Astrocyte of the cerebellum (primary cell): ENCODE measurements around the gene MYOF.

Experiments used
- DNase-seq: peaks from one replicate; pipeline ENCODE4 v3.0.0-alpha.2; 2011; ENCODE audit warnings: low read depth
- H3K4me3 ChIP-seq: 2 replicates; pipeline ENCODE4 v1.5.1; 2011; ENCODE audit warnings: mild to moderate bottlenecking, low read depth, low read length, moderate library complexity
- in situ Hi-C: cut with HindIII; loops from 2 replicates; pipeline ENCODE4 v1.10.0; 2017; ENCODE audit warnings: low sequenced_read_pairs
- TF ChIP-seq, protein P1 (sequence below): IDR thresholded peaks from 2 replicates; pipeline ENCODE4 v1.5.1; 2012; ENCODE audit warnings: low read length, low read depth, moderate library complexity, mild to moderate bottlenecking; ENCODE audit errors: missing control alignments

Gene MYOF

GRCh38 chr10:93513091-93513490, 31.0 kb upstream of the MYOF start:
- no peak for DNase-seq
- no peak overlapping the region for H3K4me3 ChIP-seq
- in situ Hi-C loops: loop anchor here (25.0 kb wide), 2 partner anchors 401 to 626 kb away; no protein-coding TSS in a partner anchor
- TF ChIP-seq, protein P1, sequence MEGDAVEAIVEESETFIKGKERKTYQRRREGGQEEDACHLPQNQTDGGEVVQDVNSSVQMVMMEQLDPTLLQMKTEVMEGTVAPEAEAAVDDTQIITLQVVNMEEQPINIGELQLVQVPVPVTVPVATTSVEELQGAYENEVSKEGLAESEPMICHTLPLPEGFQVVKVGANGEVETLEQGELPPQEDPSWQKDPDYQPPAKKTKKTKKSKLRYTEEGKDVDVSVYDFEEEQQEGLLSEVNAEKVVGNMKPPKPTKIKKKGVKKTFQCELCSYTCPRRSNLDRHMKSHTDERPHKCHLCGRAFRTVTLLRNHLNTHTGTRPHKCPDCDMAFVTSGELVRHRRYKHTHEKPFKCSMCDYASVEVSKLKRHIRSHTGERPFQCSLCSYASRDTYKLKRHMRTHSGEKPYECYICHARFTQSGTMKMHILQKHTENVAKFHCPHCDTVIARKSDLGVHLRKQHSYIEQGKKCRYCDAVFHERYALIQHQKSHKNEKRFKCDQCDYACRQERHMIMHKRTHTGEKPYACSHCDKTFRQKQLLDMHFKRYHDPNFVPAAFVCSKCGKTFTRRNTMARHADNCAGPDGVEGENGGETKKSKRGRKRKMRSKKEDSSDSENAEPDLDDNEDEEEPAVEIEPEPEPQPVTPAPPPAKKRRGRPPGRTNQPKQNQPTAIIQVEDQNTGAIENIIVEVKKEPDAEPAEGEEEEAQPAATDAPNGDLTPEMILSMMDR: no peak

DNA sequence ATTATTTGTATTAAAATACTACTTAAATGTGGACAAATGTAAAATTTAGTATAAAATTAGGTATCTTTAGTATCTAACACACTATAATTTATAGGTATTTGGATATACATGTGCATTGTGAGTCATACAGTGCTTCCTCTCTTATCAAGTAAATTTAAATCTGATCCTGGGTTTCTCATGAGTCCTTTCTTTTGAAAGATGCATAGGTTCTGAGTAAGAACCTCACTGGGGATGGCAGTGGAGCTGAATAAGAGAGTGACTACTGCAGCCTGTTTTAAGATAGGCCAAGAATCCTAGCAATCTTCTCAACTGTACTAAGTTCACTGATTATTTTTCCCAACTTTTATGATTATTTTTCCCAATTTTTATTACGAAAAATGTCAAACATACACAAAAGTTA, 30.4 kb upstream of the MYOF start:
- H3K4me3 ChIP-seq: no peak overlapping the region
- in situ Hi-C loops: loop anchor here (25.0 kb wide), 2 partner anchors 400 to 625 kb away; no protein-coding TSS in a partner anchor
- TF ChIP-seq, protein P1: no peak
- no peak for DNase-seq

- TF ChIP-seq, protein P1: no peak
- in situ Hi-C loops: loop anchor here (25.0 kb wide), 2 partner anchors 398 to 623 kb away; no protein-coding TSS in a partner anchor
These were observed 27.7 kb upstream of the MYOF start for GRCh38 chr10:93509816-93510215.

GRCh38 chr10:93505075-93505474, 22.9 kb upstream of the MYOF start:
- no peak for DNase-seq
- TF ChIP-seq, protein P1: no peak
- H3K4me3 ChIP-seq: no peak overlapping the region
- in situ Hi-C loops: loop anchor here (25.0 kb wide), 2 partner anchors 393 to 618 kb away; no protein-coding TSS in a partner anchor

More at GRCh38 chr10:93509816-93510215, 27.7 kb upstream of the MYOF start:
- no peak overlapping the region for H3K4me3 ChIP-seq
- no peak for DNase-seq

DNA sequence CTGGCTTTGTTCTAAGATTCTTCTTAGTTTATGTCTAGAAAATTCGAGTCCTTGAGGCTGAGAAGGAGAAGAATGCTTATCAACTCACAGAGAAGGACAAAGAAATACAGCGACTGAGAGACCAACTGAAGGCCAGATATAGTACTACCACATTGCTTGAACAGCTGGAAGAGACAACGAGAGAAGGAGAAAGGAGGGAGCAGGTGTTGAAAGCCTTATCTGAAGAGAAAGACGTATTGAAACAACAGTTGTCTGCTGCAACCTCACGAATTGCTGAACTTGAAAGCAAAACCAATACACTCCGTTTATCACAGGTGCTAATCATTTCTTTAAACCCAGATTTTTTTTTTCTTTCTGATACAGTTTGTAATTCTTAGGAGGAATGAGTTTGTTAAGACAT, 20.9 kb upstream of the MYOF start:
- H3K4me3 ChIP-seq: no peak overlapping the region
- in situ Hi-C loops: loop anchor here (25.0 kb wide), 2 partner anchors 391 to 616 kb away; no protein-coding TSS in a partner anchor

DNA sequence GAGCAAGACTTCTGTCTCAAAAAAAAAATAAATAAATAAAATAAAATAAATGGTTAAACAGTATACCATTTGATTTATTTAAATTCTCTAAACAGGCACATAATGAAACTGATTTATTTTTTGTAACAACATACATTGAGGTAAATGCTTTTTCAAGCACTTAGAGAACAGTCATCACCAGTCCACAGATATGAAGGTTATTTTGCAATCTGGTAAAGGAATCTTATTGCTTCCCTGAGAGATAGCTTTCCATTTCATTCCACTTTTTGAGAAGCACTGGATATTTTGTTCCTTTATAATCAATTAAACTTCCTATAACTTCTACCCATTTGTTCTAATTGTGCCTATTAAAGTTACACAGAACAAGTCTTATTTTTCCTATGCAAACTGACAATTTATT, 19.5 kb upstream of the MYOF start:
- no peak overlapping the region for H3K4me3 ChIP-seq
- TF ChIP-seq, protein P1: no peak
- in situ Hi-C loops: loop anchor here (25.0 kb wide), 2 partner anchors 389 to 614 kb away; no protein-coding TSS in a partner anchor
- no peak for DNase-seq

More for the DNA sequence above, 20.9 kb upstream of the MYOF start:
- DNase-seq: no peak
- TF ChIP-seq, protein P1: no peak
